GM12892 (cell line): ENCODE measurements around the gene NSUN7.

ENCODE experiments used
- POLR2A ChIP-seq: IDR thresholded peaks from 2 replicates; pipeline ENCODE4 v1.6.1; 2011; ENCODE audit warnings: low read depth, low read length, control low read depth
- TAF1 ChIP-seq: IDR thresholded peaks from 2 replicates; pipeline ENCODE4 v1.6.1; 2011; ENCODE audit warnings: low read depth, mild to moderate bottlenecking, control low read depth, low read length, borderline replicate concordance

DNA sequence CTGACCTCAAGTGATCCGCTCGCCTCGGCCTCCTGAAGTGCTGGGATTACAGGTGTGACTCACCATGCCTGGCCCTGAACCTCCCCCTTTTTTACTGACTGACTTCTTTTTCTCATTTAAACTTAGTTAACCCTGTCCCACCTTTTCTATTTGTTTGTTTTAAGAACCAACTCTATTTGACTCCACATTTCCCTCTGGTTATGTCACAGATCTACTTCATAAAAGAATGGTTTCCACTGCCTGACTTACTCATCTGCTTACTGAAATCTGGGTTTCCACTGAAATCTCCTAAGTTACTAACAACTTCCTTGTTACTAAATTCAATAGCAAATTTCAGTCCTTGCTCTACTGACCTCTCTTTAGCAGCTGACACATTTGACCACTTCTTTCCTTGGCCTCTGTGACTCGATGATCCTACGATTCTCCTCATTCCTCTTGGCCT is 28.0 kb upstream of the NSUN7 start:
- TF ChIP-seq POLR2A (no peak), TAF1 (no peak)
